Neuronal stem cell (in vitro differentiated cells): ENCODE data around the gene TPRN.
A peak's percentile ranks its signal among the peaks of the same experiment; 100 is the strongest.

Experiments
- DNase-seq: peaks from one replicate; pipeline ENCODE4 v3.0.0-alpha.2; 2013; ENCODE audit warnings: low spot score
- H2AFZ ChIP-seq: one replicate; pipeline ENCODE4 v1.6.1; 2013; ENCODE audit warnings: mild to moderate bottlenecking, low read length, inconsistent platforms
- H2AK5ac ChIP-seq: 2 replicates; pipeline ENCODE4 v1.6.1; 2013; ENCODE audit warnings: low read depth, mild to moderate bottlenecking, inconsistent platforms, low read length, moderate library complexity, mixed read lengths
- H2BK120ac ChIP-seq: 2 replicates; pipeline ENCODE4 v1.6.1; 2013; ENCODE audit warnings: low read depth, mild to moderate bottlenecking, inconsistent platforms, low read length, moderate library complexity, mixed read lengths
- H2BK12ac ChIP-seq: one replicate; pipeline ENCODE4 v1.6.1; 2013; ENCODE audit warnings: low read length, inconsistent platforms
- H2BK15ac ChIP-seq: 2 replicates; pipeline ENCODE4 v1.6.1; 2013; ENCODE audit warnings: mild to moderate bottlenecking, low read length, inconsistent platforms, mixed read lengths
- H2BK5ac ChIP-seq: one replicate; pipeline ENCODE4 v1.6.1; 2013; ENCODE audit warnings: inconsistent platforms, mild to moderate bottlenecking, low read length, moderate library complexity
- H3K14ac ChIP-seq: one replicate; pipeline ENCODE4 v1.6.1; 2013; ENCODE audit warnings: low read length, inconsistent platforms
- H3K18ac ChIP-seq: 2 replicates; pipeline ENCODE4 v1.6.1; 2013; ENCODE audit warnings: low read length, inconsistent platforms
- H3K23ac ChIP-seq: 2 replicates; pipeline ENCODE4 v1.6.1; 2013; ENCODE audit warnings: low read depth, mild to moderate bottlenecking, mixed read lengths, low read length, inconsistent platforms; ENCODE audit not compliant: poor library complexity
- H3K27ac ChIP-seq: replicated peaks from 3 replicates; pipeline ENCODE4 v1.5.1; 2013; ENCODE audit warnings: low read length, inconsistent platforms
- H3K27me3 ChIP-seq, 3 experiments: 2 replicates each; pipeline ENCODE4 v1.6.1; 2013; ENCODE audit warnings: low read length in 3 of 3, mild to moderate bottlenecking in 2 of 3, inconsistent platforms in 1 of 3, low read depth in 1 of 3, mixed read lengths in 1 of 3, moderate library complexity in 1 of 3; ENCODE audit not compliant: control insufficient read depth in 3 of 3, insufficient read depth in 3 of 3
- H3K36me3 ChIP-seq, 2 donors: replicated peaks in 1 of 2; 2 replicates each; pipeline ENCODE4 v1.6.1; 2013; ENCODE audit warnings: low read length in 2 of 2; ENCODE audit not compliant: control insufficient read depth in 2 of 2, insufficient read depth in 2 of 2
- H3K4ac ChIP-seq: 2 replicates; pipeline ENCODE4 v1.6.1; 2013; ENCODE audit warnings: inconsistent platforms, mild to moderate bottlenecking, low read length, moderate library complexity
- H3K4me1 ChIP-seq, 2 donors: 1 replicate in 1 of 2; 2 replicates in 1 of 2; pipeline ENCODE4 v1.6.1; 2013; ENCODE audit warnings: low read length in 2 of 2, low read depth in 1 of 2; ENCODE audit not compliant: control insufficient read depth in 2 of 2, insufficient read depth in 1 of 2
- H3K4me2 ChIP-seq: one replicate; pipeline ENCODE4 v1.6.1; 2013; ENCODE audit warnings: mild to moderate bottlenecking, low read length, inconsistent platforms; ENCODE audit not compliant: insufficient read depth, poor library complexity, severe bottlenecking
- H3K4me3 ChIP-seq, 2 donors: 2 replicates each; pipeline ENCODE4 v1.5.1; 2013; ENCODE audit warnings: low read length in 2 of 2, mild to moderate bottlenecking in 2 of 2, inconsistent platforms in 1 of 2, moderate library complexity in 1 of 2
- H3K79me1 ChIP-seq: one replicate; pipeline ENCODE4 v1.6.1; 2013; ENCODE audit warnings: low read depth, mild to moderate bottlenecking, inconsistent platforms, low read length, moderate library complexity
- H3K9ac ChIP-seq: one replicate; pipeline ENCODE4 v1.6.1; 2013; ENCODE audit warnings: mild to moderate bottlenecking, low read depth, low read length, inconsistent platforms; ENCODE audit not compliant: poor library complexity
- H3K9me3 ChIP-seq, 2 donors: replicated peaks in 1 of 2; 2 replicates each; pipeline versions ENCODE3 to v1.6.1; 2013; ENCODE audit warnings: low read length in 2 of 2, mild to moderate bottlenecking in 2 of 2, inconsistent platforms in 1 of 2, low read depth in 1 of 2, mixed read lengths in 1 of 2, moderate library complexity in 1 of 2; ENCODE audit not compliant: control insufficient read depth in 2 of 2, insufficient read depth in 1 of 2
- H4K8ac ChIP-seq: one replicate; pipeline ENCODE4 v1.6.1; 2013; ENCODE audit warnings: low read depth, mild to moderate bottlenecking, inconsistent platforms, low read length, moderate library complexity
- H4K91ac ChIP-seq: one replicate; pipeline ENCODE4 v1.6.1; 2013; ENCODE audit warnings: low read length, low read depth, mild to moderate bottlenecking, inconsistent platforms; ENCODE audit not compliant: poor library complexity
- WGBS, 2 donors: extraction: QIAGEN DNeasy Blood & Tissue Kit; methylation state at CpG; one replicate each; pipeline ENCODE4 v1.1.7; 2013; ENCODE audit warnings: missing lambda C conversion rate in 2 of 2, mixed read lengths in 1 of 2; ENCODE audit not compliant: insufficient read length in 2 of 2, insufficient replicate concordance in 1 of 2; ENCODE audit errors: extremely low coverage in 2 of 2; 5-methylcytosine and 5-hydroxymethylcytosine counted together

Gene TPRN

GRCh38 chr9:137168904-137169856 lies 31.4 kb downstream of the TPRN start:
- peak overlapping the region; percentile 3 for H4K8ac ChIP-seq
- no CpG with 5 or more reads among the region's 124 CpGs for WGBS, 2 donors
- H3K27ac ChIP-seq: no peak overlapping the region

GRCh38 chr9:137168573-137168903 lies 32.0 kb downstream of the TPRN start:
- H3K18ac ChIP-seq: peak overlapping the region; percentile 70
- no peak overlapping the region for H3K27ac ChIP-seq
- peaks cover 7 to 22% of the 10 kb centered on the region in 2 donors for H3K4me1 ChIP-seq
- peak overlapping the region; percentile 71 for H3K14ac ChIP-seq
- peak overlapping the region; percentile 75 for H2BK15ac ChIP-seq
- H2BK120ac ChIP-seq: no peak overlapping the region
- no peak overlapping the region for H2BK12ac ChIP-seq
- H3K79me1 ChIP-seq: peaks cover 2% of the 10 kb centered on the region
- H3K36me3 ChIP-seq: no peaks in the 10 kb centered on the region
- H3K4ac ChIP-seq: no peak overlapping the region
- no CpG with 5 or more reads among the region's 36 CpGs for WGBS, 2 donors
- peak overlapping the region; percentile 51 to 80 for H3K4me3 ChIP-seq
- peak overlapping the region; percentile 92 for H3K9ac ChIP-seq
- H4K91ac ChIP-seq: no peak overlapping the region
- no peak overlapping the region for H4K8ac ChIP-seq
- peak overlapping the region; percentile 89 for H3K4me2 ChIP-seq
- H2AFZ ChIP-seq: peak overlapping the region; percentile 91
- no peak overlapping the region for H2AK5ac ChIP-seq
- H3K27me3 ChIP-seq: peaks cover 22 to 91% (median 80%) of the 10 kb centered on the region in 3 experiments
- H3K9me3 ChIP-seq: peaks cover 0 to 2% of the 10 kb centered on the region in 2 donors
- no peak overlapping the region for H2BK5ac ChIP-seq
- no peak for DNase-seq
- H3K23ac ChIP-seq: peak overlapping the region; percentile 65

More at GRCh38 chr9:137168904-137169856, 31.4 kb downstream of the TPRN start:
- Histone ChIP-seq H3K79me1 (peaks cover 2% of the 10 kb centered on the region), H3K27me3 (peaks cover 22 to 91% (median 75%) of the 10 kb centered on the region in 3 experiments), H3K9me3 (peaks cover 0 to 2% of the 10 kb centered on the region in 2 donors), H2BK5ac (no peak overlapping the region), H3K4ac (no peak overlapping the region), H3K4me1 (peaks cover 7 to 22% of the 10 kb centered on the region in 2 donors), H3K14ac (peak overlapping the region; percentile 71), H3K23ac (peak overlapping the region; percentile 80), H2BK12ac (peak overlapping the region; percentile 41), H3K4me2 (peak overlapping the region; percentile 89), H3K9ac (peak overlapping the region; percentile 92), H2AFZ (peak overlapping the region; percentile 91), H3K4me3 (peak overlapping the region; percentile 51 to 80), H2BK15ac (peak overlapping the region; percentile 75), H3K18ac (peak overlapping the region; percentile 91), H2BK120ac (no peak overlapping the region), H4K91ac (no peak overlapping the region), H2AK5ac (peak overlapping the region; percentile 88), H3K36me3 (no peaks in the 10 kb centered on the region)
- DNase-seq: peak; percentile 68

DNA sequence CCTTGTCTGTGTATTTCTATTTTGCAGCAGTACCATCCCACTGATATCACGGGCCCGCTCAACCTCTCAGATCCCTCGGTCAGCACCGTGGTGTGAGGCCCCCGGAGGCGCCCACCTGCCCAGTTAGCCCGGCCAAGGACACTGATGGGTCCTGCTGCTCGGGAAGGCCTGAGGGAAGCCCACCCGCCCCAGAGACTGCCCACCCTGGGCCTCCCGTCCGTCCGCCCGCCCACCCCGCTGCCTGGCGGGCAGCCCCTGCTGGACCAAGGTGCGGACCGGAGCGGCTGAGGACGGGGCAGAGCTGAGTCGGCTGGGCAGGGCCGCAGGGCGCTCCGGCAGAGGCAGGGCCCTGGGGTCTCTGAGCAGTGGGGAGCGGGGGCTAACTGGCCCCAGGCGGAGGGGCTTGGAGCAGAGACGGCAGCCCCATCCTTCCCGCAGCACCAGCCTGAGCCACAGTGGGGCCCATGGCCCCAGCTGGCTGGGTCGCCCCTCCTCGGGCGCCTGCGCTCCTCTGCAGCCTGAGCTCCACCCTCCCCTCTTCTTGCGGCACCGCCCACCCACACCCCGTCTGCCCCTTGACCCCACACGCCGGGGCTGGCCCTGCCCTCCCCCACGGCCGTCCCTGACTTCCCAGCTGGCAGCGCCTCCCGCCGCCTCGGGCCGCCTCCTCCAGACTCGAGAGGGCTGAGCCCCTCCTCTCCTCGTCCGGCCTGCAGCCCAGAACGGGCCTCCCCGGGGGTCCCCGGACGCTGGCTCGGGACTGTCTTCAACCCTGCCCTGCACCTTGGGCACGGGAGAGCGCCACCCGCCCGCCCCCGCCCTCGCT lies 32.6 kb downstream of the TPRN start:
- peak overlapping the region; percentile 97 for H2AK5ac ChIP-seq
- H3K18ac ChIP-seq: peak overlapping the region; percentile 83
- no peaks in the 10 kb centered on the region for H3K36me3 ChIP-seq
- H2BK15ac ChIP-seq: no peak overlapping the region
- H2BK12ac ChIP-seq: peak overlapping the region; percentile 58
- peak overlapping the region; percentile 65 for H3K23ac ChIP-seq
- H2BK5ac ChIP-seq: no peak overlapping the region
- WGBS, 2 donors: no CpG with 5 or more reads among the region's 57 CpGs
- no peak overlapping the region for H4K91ac ChIP-seq
- peak overlapping the region; percentile 60 for H3K9ac ChIP-seq
- no peak overlapping the region for H3K4ac ChIP-seq
- peaks cover 2% of the 10 kb centered on the region for H3K79me1 ChIP-seq
- no peak overlapping the region for H2BK120ac ChIP-seq
- peak overlapping the region; percentile 16 to 51 for H3K4me3 ChIP-seq
- no peak overlapping the region for H3K27ac ChIP-seq
- peak overlapping the region; percentile 68 for H2AFZ ChIP-seq
- no peak overlapping the region for H3K14ac ChIP-seq
- H4K8ac ChIP-seq: no peak overlapping the region
- peaks cover 0 to 3% of the 10 kb centered on the region in 2 donors for H3K9me3 ChIP-seq
- DNase-seq: peak; percentile 60
- peaks cover 27 to 92% (median 86%) of the 10 kb centered on the region in 3 experiments for H3K27me3 ChIP-seq
- H3K4me2 ChIP-seq: peak overlapping the region; percentile 66
- peaks cover 9 to 22% of the 10 kb centered on the region in 2 donors for H3K4me1 ChIP-seq
